H9 (cell line): ENCODE data around the gene BAZ1B. TPM values are rescaled to one million over a fixed set of nuclear protein-coding genes. Genes with fewer than 3 reads are reported as not detected.

ENCODE experiments used
- DNase-seq: peaks from one replicate; pipeline ENCODE4 v3.0.0-alpha.2; 2017
- H2AFZ ChIP-seq: one replicate; pipeline ENCODE4 v1.6.1; 2013; ENCODE audit warnings: mild to moderate bottlenecking, low read length, control low read depth, moderate library complexity
- H2AK5ac ChIP-seq: 2 replicates; pipeline ENCODE4 v1.6.1; 2013; ENCODE audit warnings: low read length, control low read depth, mixed read lengths; ENCODE audit not compliant: insufficient read length
- H2BK120ac ChIP-seq: one replicate; pipeline ENCODE4 v1.6.1; 2013; ENCODE audit warnings: low read depth, mild to moderate bottlenecking, low read length, control low read depth, inconsistent platforms; ENCODE audit not compliant: poor library complexity, severe bottlenecking
- H2BK12ac ChIP-seq: 2 replicates; pipeline ENCODE4 v1.6.1; 2013; ENCODE audit warnings: low read length, control low read depth, mixed read lengths, low read depth; ENCODE audit not compliant: insufficient read length
- H2BK15ac ChIP-seq: 2 replicates; pipeline ENCODE4 v1.6.1; 2013; ENCODE audit warnings: low read depth, low read length, control low read depth
- H2BK20ac ChIP-seq: one replicate; pipeline ENCODE4 v1.6.1; 2013; ENCODE audit warnings: low read depth, mild to moderate bottlenecking, low read length, control low read depth, inconsistent platforms; ENCODE audit not compliant: poor library complexity, severe bottlenecking
- H2BK5ac ChIP-seq: 2 replicates; pipeline ENCODE4 v1.6.1; 2013; ENCODE audit warnings: low read length, control low read depth, mixed read lengths; ENCODE audit not compliant: insufficient read length
- H3K14ac ChIP-seq: 2 replicates; pipeline ENCODE4 v1.6.1; 2013; ENCODE audit warnings: low read length, control low read depth; ENCODE audit not compliant: insufficient read depth
- H3K18ac ChIP-seq: 2 replicates; pipeline ENCODE4 v1.6.1; 2013; ENCODE audit warnings: low read depth, mild to moderate bottlenecking, mixed read lengths, low read length, control low read depth; ENCODE audit not compliant: insufficient read length
- H3K23ac ChIP-seq: 2 replicates; pipeline ENCODE4 v1.6.1; 2013; ENCODE audit warnings: low read length, control low read depth, mixed read lengths, low read depth; ENCODE audit not compliant: insufficient read length
- H3K23me2 ChIP-seq: 2 replicates; pipeline ENCODE4 v1.6.1; 2013; ENCODE audit warnings: low read depth, mild to moderate bottlenecking, mixed read lengths, low read length, control low read depth; ENCODE audit not compliant: insufficient read length, poor library complexity, severe bottlenecking
- H3K27ac ChIP-seq: 2 replicates; pipeline ENCODE4 v1.5.1; 2013; ENCODE audit warnings: low read length, control low read depth, mixed read lengths, low read depth; ENCODE audit not compliant: insufficient read length
- H3K27me3 ChIP-seq: 2 replicates; pipeline ENCODE4 v1.6.1; 2013; ENCODE audit warnings: low read length, control low read depth, inconsistent platforms; ENCODE audit not compliant: insufficient read depth
- H3K4ac ChIP-seq: 2 replicates; pipeline ENCODE4 v1.6.1; 2013; ENCODE audit warnings: low read depth, mild to moderate bottlenecking, control low read depth, inconsistent platforms, low read length, moderate library complexity
- H3K4me1 ChIP-seq: 2 replicates; pipeline ENCODE4 v1.6.1; 2013; ENCODE audit warnings: low read length, control low read depth, inconsistent platforms; ENCODE audit not compliant: insufficient read depth
- H3K4me2 ChIP-seq: 2 replicates; pipeline ENCODE4 v1.6.1; 2013; ENCODE audit warnings: low read length, control low read depth, mixed read lengths; ENCODE audit not compliant: insufficient read length, insufficient read depth
- H3K56ac ChIP-seq: 2 replicates; pipeline ENCODE4 v1.6.1; 2013; ENCODE audit warnings: low read depth, mild to moderate bottlenecking, mixed read lengths, low read length, control low read depth; ENCODE audit not compliant: insufficient read length
- H3K79me1 ChIP-seq: 2 replicates; pipeline ENCODE4 v1.6.1; 2013; ENCODE audit warnings: low read depth, mild to moderate bottlenecking, moderate library complexity, low read length, control low read depth, inconsistent platforms; ENCODE audit not compliant: insufficient read depth, poor library complexity, severe bottlenecking
- H3K79me2 ChIP-seq: 2 replicates; pipeline ENCODE4 v1.6.1; 2013; ENCODE audit warnings: low read length, control low read depth, inconsistent platforms; ENCODE audit not compliant: insufficient read depth
- H3K9ac ChIP-seq: 2 replicates; pipeline ENCODE4 v1.6.1; 2013; ENCODE audit warnings: low read length, control low read depth, mixed read lengths; ENCODE audit not compliant: insufficient read length; ENCODE audit errors: extremely low read depth
- H3K9me3 ChIP-seq: one replicate; pipeline ENCODE4 v1.6.1; 2013; ENCODE audit warnings: low read depth, low read length, inconsistent platforms; ENCODE audit not compliant: control insufficient read depth
- H3T11ph ChIP-seq: one replicate; pipeline ENCODE4 v1.6.1; 2013; ENCODE audit warnings: mild to moderate bottlenecking, low read length, control low read depth, inconsistent platforms
- H4K20me1 ChIP-seq: one replicate; pipeline ENCODE4 v1.6.1; 2013; ENCODE audit not compliant: control insufficient read depth, insufficient read length, insufficient read depth
- H4K5ac ChIP-seq: 2 replicates; pipeline ENCODE4 v1.6.1; 2013; ENCODE audit warnings: low read depth, mild to moderate bottlenecking, mixed read lengths, low read length, control low read depth; ENCODE audit not compliant: insufficient read length
- H4K8ac ChIP-seq: replicated peaks from 2 replicates; pipeline ENCODE4 v1.6.1; 2013; ENCODE audit warnings: low read length, control low read depth, mixed read lengths, low read depth; ENCODE audit not compliant: insufficient read length
- H4K91ac ChIP-seq: 2 replicates; pipeline ENCODE4 v1.6.1; 2013; ENCODE audit warnings: low read depth, mild to moderate bottlenecking, moderate library complexity, mixed read lengths, low read length, control low read depth; ENCODE audit not compliant: insufficient read length
- H3K27ac Mint-ChIP-seq, 3 experiments: 2 replicates in 2 of 3; 3 replicates in 1 of 3; pipeline ENCODE4 v1.8.0; 2020 to 2021; ENCODE audit warnings: mixed read lengths in 3 of 3, mild to moderate bottlenecking in 1 of 3, moderate library complexity in 1 of 3
- H3K27me3 Mint-ChIP-seq: 2 replicates; pipeline ENCODE4 v1.8.0; 2021; ENCODE audit warnings: low read depth, mild to moderate bottlenecking, moderate library complexity, mixed read lengths
- H3K36me3 Mint-ChIP-seq, 3 experiments: 2 replicates in 2 of 3; 3 replicates in 1 of 3; pipeline ENCODE4 v1.8.0; 2020 to 2021; ENCODE audit warnings: low read depth in 3 of 3, mixed read lengths in 3 of 3; ENCODE audit not compliant: insufficient read depth in 1 of 3
- H3K4me1 Mint-ChIP-seq, 2 experiments: 2 replicates each; pipeline ENCODE4 v1.8.0; 2020; ENCODE audit warnings: mixed read lengths in 2 of 2
- H3K4me3 Mint-ChIP-seq, 2 experiments: 2 replicates in 1 of 2; 3 replicates in 1 of 2; pipeline ENCODE4 v1.8.0; 2020 to 2021; ENCODE audit warnings: mild to moderate bottlenecking in 2 of 2, mixed read lengths in 2 of 2, moderate library complexity in 1 of 2
- H3K9me3 Mint-ChIP-seq, 2 experiments: 2 replicates in 1 of 2; 3 replicates in 1 of 2; pipeline ENCODE4 v1.8.0; 2020; ENCODE audit warnings: mild to moderate bottlenecking in 2 of 2, mixed read lengths in 2 of 2, moderate library complexity in 1 of 2
- CTCF ChIP-seq: fragments of 200-600 bp; sonication (generic); conservative IDR thresholded peaks from 3 replicates; pipeline ENCODE4 v1.8.0; 2021; ENCODE audit warnings: antibody characterized with exemption, mild to moderate bottlenecking
- WGBS: extraction: QIAGEN DNeasy Blood & Tissue Kit; methylation state at CpG from one replicate; pipeline ENCODE4 v1.1.7; 2013; ENCODE audit warnings: missing lambda C conversion rate, low lambda C conversion rate, mixed read lengths; ENCODE audit not compliant: insufficient read length; ENCODE audit errors: extremely low coverage; 5-methylcytosine and 5-hydroxymethylcytosine counted together
- total RNA-seq: library from RNA; stranded (reverse); gene quantifications from 2 replicates; pipeline ENCODE4 v1.2.1, GENCODE V29; 2021

BAZ1B gene
- total RNA-seq, 1 experiment from 2014 or later, result 96.4 TPM

GRCh38 chr7:73503229-73503628 is 18.9 kb downstream of the BAZ1B start:
- no peak overlapping the region for H3K56ac ChIP-seq
- no peak overlapping the region for H3K4me2 ChIP-seq
- H3K9ac ChIP-seq, result no peak overlapping the region
- H3K27ac ChIP-seq, result no peak overlapping the region
- no CpG with 5 or more reads among the region's 5 CpGs for WGBS
- no peak overlapping the region for H2BK120ac ChIP-seq
- no peak overlapping the region for H3K18ac ChIP-seq
- Mint-ChIP-seq H3K4me3 (no peak overlapping the region), H3K27ac (no peak overlapping the region), H3K36me3 (peaks cover 50 to 89% (median 73%) of the 10 kb centered on the region in 3 experiments), H3K27me3 (no peaks in the 10 kb centered on the region), H3K4me1 (no peaks in the 10 kb centered on the region), H3K9me3 (no peaks in the 10 kb centered on the region)
- no peak overlapping the region for H4K5ac ChIP-seq
- no peak overlapping the region for H4K91ac ChIP-seq
- peaks cover 4% of the 10 kb centered on the region; the same call in 1 of the 2 replicates for H3K79me2 ChIP-seq
- H3K4ac ChIP-seq, result no peak overlapping the region
- DNase-seq, result no peak
- no peaks in the 10 kb centered on the region for H3K23me2 ChIP-seq
- H4K8ac ChIP-seq, result no peak overlapping the region
- H4K20me1 ChIP-seq, result no peaks in the 10 kb centered on the region
- no peak overlapping the region for H2BK5ac ChIP-seq
- no peak overlapping the region for H3K14ac ChIP-seq
- no peaks in the 10 kb centered on the region for H3K9me3 ChIP-seq
- no peak overlapping the region for H2BK12ac ChIP-seq
- no peak for TF ChIP-seq CTCF
- H3K4me1 ChIP-seq, result no peaks in the 10 kb centered on the region
- no peak overlapping the region for H3T11ph ChIP-seq
- no peak overlapping the region for H2AK5ac ChIP-seq
- H2BK20ac ChIP-seq, result no peak overlapping the region
- H3K27me3 ChIP-seq, result no peaks in the 10 kb centered on the region
- H2AFZ ChIP-seq, result no peak overlapping the region
- H2BK15ac ChIP-seq, result no peak overlapping the region
- H3K79me1 ChIP-seq, result peaks cover 13% of the 10 kb centered on the region
- H3K23ac ChIP-seq, result no peak overlapping the region
